Testis (tissue), 2 donors: ENCODE data around the gene C22orf23.
"Not testable (repeated sequence)": the region's sequence is repeated elsewhere in the genome, so short reads cannot be mapped to it uniquely, and the experiment has no call there.

Source experiments
- POLR2A ChIP-seq: fragments of 450-650 bp; IDR thresholded peaks from one replicate; pipeline ENCODE4 v1.6.1; 2017; ENCODE audit warnings: antibody characterized with exemption, mild to moderate bottlenecking, moderate library complexity
- TF ChIP-seq, protein P1 (sequence below), 3 experiments: fragments of 450-650 bp in 2 of 3; fragments of 200-600 bp in 1 of 3; sonication (generic) in 1 of 3; IDR thresholded peaks; one replicate each; pipeline ENCODE4 v1.5.1; 2016 to 2019; ENCODE audit warnings: antibody characterized with exemption in 3 of 3, mild to moderate bottlenecking in 2 of 3, moderate library complexity in 1 of 3

GRCh38 chr22:37947142-37947795 lies 6.1 kb downstream of the C22orf23 start:
- TF ChIP-seq POLR2A: not testable (repeated sequence)
- TF ChIP-seq, protein P1, sequence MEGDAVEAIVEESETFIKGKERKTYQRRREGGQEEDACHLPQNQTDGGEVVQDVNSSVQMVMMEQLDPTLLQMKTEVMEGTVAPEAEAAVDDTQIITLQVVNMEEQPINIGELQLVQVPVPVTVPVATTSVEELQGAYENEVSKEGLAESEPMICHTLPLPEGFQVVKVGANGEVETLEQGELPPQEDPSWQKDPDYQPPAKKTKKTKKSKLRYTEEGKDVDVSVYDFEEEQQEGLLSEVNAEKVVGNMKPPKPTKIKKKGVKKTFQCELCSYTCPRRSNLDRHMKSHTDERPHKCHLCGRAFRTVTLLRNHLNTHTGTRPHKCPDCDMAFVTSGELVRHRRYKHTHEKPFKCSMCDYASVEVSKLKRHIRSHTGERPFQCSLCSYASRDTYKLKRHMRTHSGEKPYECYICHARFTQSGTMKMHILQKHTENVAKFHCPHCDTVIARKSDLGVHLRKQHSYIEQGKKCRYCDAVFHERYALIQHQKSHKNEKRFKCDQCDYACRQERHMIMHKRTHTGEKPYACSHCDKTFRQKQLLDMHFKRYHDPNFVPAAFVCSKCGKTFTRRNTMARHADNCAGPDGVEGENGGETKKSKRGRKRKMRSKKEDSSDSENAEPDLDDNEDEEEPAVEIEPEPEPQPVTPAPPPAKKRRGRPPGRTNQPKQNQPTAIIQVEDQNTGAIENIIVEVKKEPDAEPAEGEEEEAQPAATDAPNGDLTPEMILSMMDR (IDR thresholded peaks at IDR 0.05): not testable (repeated sequence)
